GM21737 (cell line): ENCODE measurements around the gene HS3ST3A1.

Source experiments
- ATAC-seq: cut with Tn5 transposase; IDR thresholded peaks from one replicate; pipeline ENCODE4 v1.9.1; 2021; ENCODE audit warnings: mild to moderate bottlenecking, moderate library complexity; ENCODE audit not compliant: unreplicated experiment

HS3ST3A1 gene

GRCh38 chr17:13601776-13602551 is at the start of gene HS3ST3A1:
HS3ST3A1 (minus strand) TSS chr17:13601929; CDS start chr17:13601129, 800 bp downstream.
- no peak for ATAC-seq

- ATAC-seq, result no peak
Measured at GRCh38 chr17:13650096-13650675, 48.5 kb upstream of the HS3ST3A1 start.

GRCh38 chr17:13647543-13648021 is 45.9 kb upstream of the HS3ST3A1 start:
- no peak for ATAC-seq

GRCh38 chr17:13646969-13647542 is 45.3 kb upstream of the HS3ST3A1 start:
- ATAC-seq, result no peak

- ATAC-seq, result no peak
Measured at GRCh38 chr17:13646411-13646810, 44.7 kb upstream of the HS3ST3A1 start.

- ATAC-seq, result no peak
Measured at GRCh38 chr17:13643180-13643579, 41.5 kb upstream of the HS3ST3A1 start.

GRCh38 chr17:13642188-13642587 is 40.5 kb upstream of the HS3ST3A1 start:
- ATAC-seq, result no peak

GRCh38 chr17:13640551-13640950 is 38.8 kb upstream of the HS3ST3A1 start:
- ATAC-seq, result no peak

GRCh38 chr17:13638855-13639458 is 37.2 kb upstream of the HS3ST3A1 start:
- ATAC-seq, result no peak

- ATAC-seq, result no peak
Measured at GRCh38 chr17:13636951-13637350, 35.2 kb upstream of the HS3ST3A1 start.

GRCh38 chr17:13635951-13636350 is 34.2 kb upstream of the HS3ST3A1 start:
- ATAC-seq, result no peak

- no peak for ATAC-seq
Measured at GRCh38 chr17:13634021-13634420, 32.3 kb upstream of the HS3ST3A1 start.

- no peak for ATAC-seq
Measured at GRCh38 chr17:13631529-13631928, 29.8 kb upstream of the HS3ST3A1 start.

- ATAC-seq, result no peak
Measured at GRCh38 chr17:13626703-13627102, 25.0 kb upstream of the HS3ST3A1 start.

- ATAC-seq, result no peak
Measured at GRCh38 chr17:13619462-13619861, 17.7 kb upstream of the HS3ST3A1 start.

GRCh38 chr17:13616031-13616430 is 14.3 kb upstream of the HS3ST3A1 start:
- no peak for ATAC-seq

GRCh38 chr17:13609941-13610340 is 8.2 kb upstream of the HS3ST3A1 start:
- no peak for ATAC-seq

- no peak for ATAC-seq
Measured at GRCh38 chr17:13601322-13601775, 380 bp downstream of the HS3ST3A1 start.

GRCh38 chr17:13600475-13601321 is 1.0 kb downstream of the HS3ST3A1 start:
- no peak for ATAC-seq

- ATAC-seq, result no peak
Measured at GRCh38 chr17:13599864-13600263, 1.9 kb downstream of the HS3ST3A1 start.

- no peak for ATAC-seq
Measured at GRCh38 chr17:13599168-13599577, 2.6 kb downstream of the HS3ST3A1 start.
